Kidney epithelial cell (primary cell): ENCODE measurements around the gene DHRS2. TPM values are rescaled to one million over a fixed set of nuclear protein-coding genes. Genes with fewer than 3 reads are reported as not detected.
"Not testable (repeated sequence)": the region's sequence is repeated elsewhere in the genome, so short reads cannot be mapped to it uniquely, and the experiment has no call there.

ENCODE experiments used
- DNase-seq: peaks from one replicate; pipeline ENCODE4 v3.0.0-alpha.2; 2010; ENCODE audit warnings: low read depth
- H3K27me3 ChIP-seq: 2 replicates; pipeline ENCODE4 v1.6.0; 2011; ENCODE audit warnings: low read length; ENCODE audit not compliant: control insufficient read depth, insufficient read depth
- H3K36me3 ChIP-seq: 2 replicates; pipeline ENCODE4 v1.5.1; 2011; ENCODE audit warnings: low read length; ENCODE audit not compliant: control insufficient read depth, insufficient read depth
- H3K4me3 ChIP-seq: 2 replicates; pipeline ENCODE4 v1.5.1; 2011; ENCODE audit warnings: low read depth, mild to moderate bottlenecking, control low read depth, low read length
- total RNA-seq: library from RNA; depleted of rRNA; stranded (reverse); fragments of >200 nt; gene quantifications from 2 replicates; pipeline ENCODE4 v1.2.3, GENCODE V29; 2015
- TF ChIP-seq, protein P1 (sequence below): IDR thresholded peaks from 2 replicates; pipeline ENCODE4 v1.5.1; 2011; ENCODE audit warnings: mild to moderate bottlenecking, moderate library complexity, low read length, control low read depth, inconsistent platforms; ENCODE audit not compliant: insufficient read depth, poor library complexity, severe bottlenecking

The DHRS2 gene, protein sequence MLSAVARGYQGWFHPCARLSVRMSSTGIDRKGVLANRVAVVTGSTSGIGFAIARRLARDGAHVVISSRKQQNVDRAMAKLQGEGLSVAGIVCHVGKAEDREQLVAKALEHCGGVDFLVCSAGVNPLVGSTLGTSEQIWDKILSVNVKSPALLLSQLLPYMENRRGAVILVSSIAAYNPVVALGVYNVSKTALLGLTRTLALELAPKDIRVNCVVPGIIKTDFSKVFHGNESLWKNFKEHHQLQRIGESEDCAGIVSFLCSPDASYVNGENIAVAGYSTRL
- total RNA-seq = 3.6 and 5.8 TPM in 2 replicates

DNA sequence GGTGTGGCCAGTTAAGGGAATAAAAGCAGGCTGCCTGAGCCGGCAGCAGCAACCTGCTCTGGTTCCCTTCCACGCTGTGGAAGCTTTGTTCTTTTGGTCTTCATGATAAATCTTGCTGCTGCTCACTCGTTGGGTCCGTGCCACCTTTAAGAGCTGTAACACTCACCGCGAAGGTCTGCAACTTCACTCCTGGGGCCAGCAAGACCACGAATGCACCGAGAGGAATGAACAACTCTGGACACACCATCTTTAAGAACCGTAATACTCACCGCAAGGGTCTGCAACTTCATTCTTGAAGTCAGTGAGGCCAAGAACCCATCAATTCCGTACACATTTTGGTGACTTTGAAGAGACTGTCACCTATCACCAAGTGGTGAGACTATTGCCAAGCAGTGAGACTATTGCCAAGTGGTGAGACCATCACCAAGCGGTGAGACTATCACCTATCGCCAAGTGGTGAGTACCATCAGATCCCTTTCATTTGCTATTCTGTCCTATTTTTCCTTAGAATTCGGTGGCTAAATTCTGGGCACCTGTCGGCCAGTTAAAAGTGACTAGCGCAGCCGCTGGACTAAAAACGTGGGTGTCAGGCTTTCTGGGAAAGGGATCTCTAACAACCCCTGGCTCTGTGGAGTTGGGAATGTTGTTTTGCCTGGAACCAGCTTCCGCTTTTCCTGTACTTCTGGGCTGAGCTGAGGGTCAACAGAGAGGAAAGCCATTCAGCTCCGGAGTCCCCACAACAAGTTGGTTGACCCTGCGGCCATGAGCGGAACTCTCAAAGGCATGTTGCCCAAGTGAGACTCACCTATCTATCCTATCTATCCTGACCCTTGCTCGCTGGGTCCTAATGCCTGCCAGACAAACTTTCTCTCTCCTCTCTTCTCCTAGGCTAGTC is at the start of gene DHRS2:
Gene DHRS2, plus strand, starts transcription at position 48 of the 895 bp plus-strand sequence. CDS start 2,501 bp downstream, outside the sequence.
- TF ChIP-seq, protein P1, sequence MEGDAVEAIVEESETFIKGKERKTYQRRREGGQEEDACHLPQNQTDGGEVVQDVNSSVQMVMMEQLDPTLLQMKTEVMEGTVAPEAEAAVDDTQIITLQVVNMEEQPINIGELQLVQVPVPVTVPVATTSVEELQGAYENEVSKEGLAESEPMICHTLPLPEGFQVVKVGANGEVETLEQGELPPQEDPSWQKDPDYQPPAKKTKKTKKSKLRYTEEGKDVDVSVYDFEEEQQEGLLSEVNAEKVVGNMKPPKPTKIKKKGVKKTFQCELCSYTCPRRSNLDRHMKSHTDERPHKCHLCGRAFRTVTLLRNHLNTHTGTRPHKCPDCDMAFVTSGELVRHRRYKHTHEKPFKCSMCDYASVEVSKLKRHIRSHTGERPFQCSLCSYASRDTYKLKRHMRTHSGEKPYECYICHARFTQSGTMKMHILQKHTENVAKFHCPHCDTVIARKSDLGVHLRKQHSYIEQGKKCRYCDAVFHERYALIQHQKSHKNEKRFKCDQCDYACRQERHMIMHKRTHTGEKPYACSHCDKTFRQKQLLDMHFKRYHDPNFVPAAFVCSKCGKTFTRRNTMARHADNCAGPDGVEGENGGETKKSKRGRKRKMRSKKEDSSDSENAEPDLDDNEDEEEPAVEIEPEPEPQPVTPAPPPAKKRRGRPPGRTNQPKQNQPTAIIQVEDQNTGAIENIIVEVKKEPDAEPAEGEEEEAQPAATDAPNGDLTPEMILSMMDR = no peak
- no peak within 1 kb of the TSS for H3K4me3 ChIP-seq
- no peaks in the 10 kb centered on the region for H3K27me3 ChIP-seq
- H3K36me3 ChIP-seq = no peaks in the 10 kb centered on the region
- DNase-seq = no peak

DNA sequence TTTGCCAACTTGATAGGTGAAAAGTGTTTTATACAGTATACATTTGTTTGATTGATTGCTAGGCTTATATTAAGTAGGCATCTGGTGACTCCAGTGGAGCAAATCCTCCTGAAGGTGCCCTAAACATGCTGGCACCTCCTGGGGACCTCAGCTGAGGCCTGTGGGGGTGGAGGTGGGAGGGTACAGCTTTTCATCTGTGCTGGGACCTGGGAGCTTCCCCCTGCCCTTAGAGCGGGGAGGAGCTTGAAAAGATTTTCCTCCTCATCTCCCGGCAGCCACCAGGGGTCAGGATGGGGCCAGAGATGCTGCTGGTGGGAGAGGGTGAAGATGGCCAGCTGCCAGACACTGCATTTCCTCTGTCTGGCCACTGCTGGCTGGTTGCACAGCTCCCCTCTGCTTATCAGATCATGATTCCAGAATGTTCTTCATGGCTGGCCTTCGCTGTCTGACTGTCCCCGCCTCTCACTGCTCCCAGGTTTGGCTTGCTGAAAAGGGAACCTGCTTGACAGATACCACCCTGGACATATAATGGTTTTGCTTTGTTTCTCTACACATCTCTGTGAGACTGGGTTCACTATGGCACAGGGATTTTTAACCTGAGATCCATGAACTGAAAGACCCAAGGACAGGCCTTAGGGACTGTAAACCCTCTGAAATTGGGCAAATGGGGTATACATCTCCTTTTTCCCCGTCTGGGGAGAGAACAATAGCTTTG is 47.1 kb upstream of the DHRS2 start:
- TF ChIP-seq, protein P1 = peak; percentile 91
- Histone ChIP-seq H3K27me3 (no peaks in the 10 kb centered on the region), H3K36me3 (no peaks in the 10 kb centered on the region), H3K4me3 (no peak overlapping the region)
- DNase-seq = peak; percentile 56

DNA sequence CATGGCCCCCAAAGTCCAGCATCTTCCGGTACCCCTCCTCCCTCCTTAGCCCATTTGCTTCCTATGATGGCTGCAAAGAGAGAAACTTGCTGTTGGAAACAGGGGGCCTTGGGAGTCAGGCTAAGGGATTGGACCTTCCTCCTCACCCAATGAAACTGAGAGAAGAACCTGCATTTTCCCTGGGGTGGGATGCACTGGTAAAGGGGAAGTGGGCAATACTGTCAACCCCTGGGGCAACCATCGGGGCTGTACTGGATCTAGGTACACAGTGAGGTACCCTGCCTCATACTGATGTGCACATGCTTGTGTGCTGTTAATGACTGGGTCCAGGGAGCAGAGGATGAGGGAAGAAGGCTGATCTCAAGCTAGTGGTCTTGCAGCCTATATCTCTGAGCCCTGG is 46.6 kb upstream of the DHRS2 start:
- no peaks in the 10 kb centered on the region for H3K36me3 ChIP-seq
- no peak overlapping the region for H3K4me3 ChIP-seq
- no peak for DNase-seq
- TF ChIP-seq, protein P1 = no peak
- no peaks in the 10 kb centered on the region for H3K27me3 ChIP-seq

DNA sequence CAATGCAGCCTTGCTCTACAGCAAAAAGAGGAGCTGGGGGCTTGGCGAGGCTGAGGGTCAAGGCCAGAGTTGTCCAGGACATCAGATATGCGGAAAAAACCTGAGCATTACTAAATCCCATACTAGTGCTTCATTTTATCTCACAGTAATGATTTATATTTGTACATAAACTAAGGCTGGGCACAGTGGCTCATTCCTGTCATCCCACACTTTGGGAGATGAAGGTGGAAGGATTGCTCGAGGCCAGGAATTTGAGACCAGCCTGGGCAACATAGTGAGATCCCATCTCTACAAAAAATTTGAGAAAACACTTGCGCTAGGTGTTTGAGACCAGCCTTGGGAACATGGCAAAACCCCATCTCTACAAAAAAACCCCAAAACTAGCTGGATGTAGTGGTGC is 46.0 kb upstream of the DHRS2 start:
- no peak for DNase-seq
- Histone ChIP-seq H3K27me3 (no peaks in the 10 kb centered on the region), H3K4me3 (no peak overlapping the region), H3K36me3 (no peaks in the 10 kb centered on the region)
- TF ChIP-seq, protein P1 = no peak

DNA sequence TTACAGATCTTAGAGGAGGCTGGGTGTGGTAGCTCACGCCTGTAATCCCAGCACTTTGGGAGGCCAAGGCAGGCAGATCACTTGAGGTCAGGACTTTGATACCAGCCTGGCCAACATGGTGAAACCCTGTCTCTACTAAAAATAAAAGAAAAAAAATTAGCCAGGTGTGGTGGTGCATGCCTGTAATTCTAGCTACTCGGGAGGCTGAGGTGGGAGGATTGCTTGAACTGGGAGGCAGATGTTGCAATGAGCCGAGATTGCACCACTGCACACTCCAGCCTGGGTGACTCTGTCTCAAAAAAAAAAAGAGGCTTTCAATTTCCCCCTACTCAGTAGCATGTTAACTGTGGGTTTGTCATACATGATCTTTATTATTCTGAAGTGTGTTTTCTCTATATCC is 42.0 kb upstream of the DHRS2 start:
- DNase-seq, H3K4me3 ChIP-seq, H3K36me3 ChIP-seq, H3K27me3 ChIP-seq: not testable (repeated sequence)

DNA sequence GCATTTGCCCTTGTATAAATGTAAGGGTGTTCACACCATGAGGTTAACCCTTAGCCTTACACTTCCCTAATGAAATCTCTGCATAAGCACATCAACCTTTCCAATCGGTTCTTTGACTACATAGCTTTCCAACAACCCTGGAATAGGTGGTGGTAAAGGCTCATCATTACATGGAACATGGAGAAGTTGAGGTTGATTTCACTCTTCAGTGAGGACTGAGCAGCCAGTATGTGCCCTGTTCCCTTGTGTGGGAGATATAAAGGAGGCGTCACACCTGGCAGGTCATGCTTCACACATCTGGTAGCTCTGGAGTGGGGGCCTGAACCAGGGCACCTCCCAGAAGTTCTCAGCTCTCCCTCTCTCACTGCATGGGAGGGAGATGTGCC is 35.8 kb upstream of the DHRS2 start:
- Histone ChIP-seq H3K36me3 (no peaks in the 10 kb centered on the region), H3K27me3 (no peaks in the 10 kb centered on the region), H3K4me3 (no peak overlapping the region)
- DNase-seq = no peak
- TF ChIP-seq, protein P1 = no peak
